GM19328 (cell line): ENCODE data around the gene LBH.

Source experiments
- ATAC-seq: cut with Tn5 transposase; IDR thresholded peaks from one replicate; pipeline ENCODE4 v1.9.1; 2021; ENCODE audit warnings: mild to moderate bottlenecking, moderate library complexity; ENCODE audit not compliant: unreplicated experiment

Gene LBH

GRCh38 chr2:30216157-30216556 is 15.2 kb upstream of the LBH start:
- no peak for ATAC-seq

- ATAC-seq = no peak
Measured at GRCh38 chr2:30217644-30218337, 13.5 kb upstream of the LBH start.

GRCh38 chr2:30218338-30218713 is 13.0 kb upstream of the LBH start:
- ATAC-seq = no peak

GRCh38 chr2:30218814-30219213 is 12.5 kb upstream of the LBH start:
- no peak for ATAC-seq

- ATAC-seq = no peak
Measured at GRCh38 chr2:30219886-30220875, 11.2 kb upstream of the LBH start.

- no peak for ATAC-seq
Measured at GRCh38 chr2:30221531-30221930, 9.8 kb upstream of the LBH start.

- ATAC-seq = no peak
Measured at GRCh38 chr2:30222031-30222430, 9.3 kb upstream of the LBH start.

- no peak for ATAC-seq
Measured at GRCh38 chr2:30222636-30223360, 8.5 kb upstream of the LBH start.

- ATAC-seq = peak; percentile 49
Measured at GRCh38 chr2:30223413-30223874, 7.9 kb upstream of the LBH start.

GRCh38 chr2:30224151-30224550 is 7.2 kb upstream of the LBH start:
- no peak for ATAC-seq

GRCh38 chr2:30225131-30225762 is 6.1 kb upstream of the LBH start:
- ATAC-seq = peak; percentile 38

- ATAC-seq = no peak
Measured at GRCh38 chr2:30226144-30227032, 4.9 kb upstream of the LBH start.

- ATAC-seq = no peak
Measured at GRCh38 chr2:30229596-30229995, 1.7 kb upstream of the LBH start.

- ATAC-seq = peak; percentile 7
Measured at GRCh38 chr2:30230497-30231211, 680 bp upstream of the LBH start.

GRCh38 chr2:30231996-30232800 is 864 bp downstream of the LBH start:
- ATAC-seq = peak; percentile 27

GRCh38 chr2:30232801-30233130 is 1.4 kb downstream of the LBH start:
- ATAC-seq = no peak

GRCh38 chr2:30233271-30234009 is 2.1 kb downstream of the LBH start:
- ATAC-seq = no peak
